H1 (cell line): ENCODE data around the gene SERTAD2. TPM values are rescaled to one million over a fixed set of nuclear protein-coding genes. Genes with fewer than 3 reads are reported as not detected.
A peak's percentile ranks its signal among the peaks of the same experiment; 100 is the strongest.

Experiments
- CTCF ChIA-PET: fragments of 300-600 bp; sonication (Branson Sonifier 250); formaldehyde crosslinking; loops from one replicate; lab custom pipeline; 2021; ENCODE audit not compliant: partially characterized antibody; lab: Charles Lee
- POLR2A ChIA-PET: fragments of 300-600 bp; sonication (Branson Sonifier 250); formaldehyde crosslinking; loops from one replicate; lab custom pipeline; 2021; ENCODE audit warnings: inconsistent platforms; ENCODE audit not compliant: partially characterized antibody; lab: Charles Lee
- DNase-seq, 2 experiments: peaks; one replicate each; pipeline versions ENCODE4 v3.0.0 to v3.0.0-alpha.2; 2010 to 2022; ENCODE audit warnings: low spot score in 2 of 2, low read depth in 1 of 2, mixed read lengths in 1 of 2
- FAIRE-seq: peaks from 2 replicates; lab custom pipeline; 2011; peaks lifted over from hg19 to GRCh38; lab: Jason Lieb, UNC
- H2AFZ ChIP-seq: 2 replicates; pipeline ENCODE4 v1.8.1; 2012; ENCODE audit warnings: low read length, inconsistent platforms
- H2AK5ac ChIP-seq: 2 replicates; pipeline ENCODE4 v1.6.1; 2013; ENCODE audit warnings: low read depth, low read length
- H2BK120ac ChIP-seq: replicated peaks from 2 replicates; pipeline ENCODE3; 2013; ENCODE audit warnings: low read depth, low read length, inconsistent platforms
- H2BK12ac ChIP-seq: 2 replicates; pipeline ENCODE4 v1.6.1; 2013; ENCODE audit warnings: low read depth, low read length
- H2BK15ac ChIP-seq: 2 replicates; pipeline ENCODE4 v1.6.1; 2013; ENCODE audit warnings: low read length
- H2BK20ac ChIP-seq: 2 replicates; pipeline ENCODE4 v1.6.1; 2013; ENCODE audit warnings: low read length
- H2BK5ac ChIP-seq: 2 replicates; pipeline ENCODE4 v1.6.1; 2013; ENCODE audit warnings: low read depth, low read length
- H3K14ac ChIP-seq: 2 replicates; pipeline ENCODE4 v1.6.1; 2013; ENCODE audit warnings: inconsistent platforms; ENCODE audit not compliant: insufficient read length
- H3K18ac ChIP-seq: 2 replicates; pipeline ENCODE4 v1.6.1; 2013; ENCODE audit warnings: low read length; ENCODE audit errors: extremely low read depth
- H3K23ac ChIP-seq: 2 replicates; pipeline ENCODE4 v1.6.1; 2013; ENCODE audit warnings: inconsistent platforms; ENCODE audit not compliant: insufficient read length
- H3K23me2 ChIP-seq: 2 replicates; pipeline ENCODE4 v1.6.1; 2013; ENCODE audit warnings: low read depth, low read length
- H3K27ac ChIP-seq: 2 replicates; pipeline ENCODE4 v1.6.1; 2011; ENCODE audit warnings: low read depth, low read length, inconsistent platforms
- H3K27me3 ChIP-seq, 4 experiments: replicated peaks in 1 of 4; 1 replicate in 1 of 4; 2 replicates in 3 of 4; pipeline versions ENCODE4 v1.6.1 to v1.8.1; 2011 to 2013; ENCODE audit warnings: low read length in 3 of 4, mild to moderate bottlenecking in 3 of 4, inconsistent platforms in 2 of 4, mixed read lengths in 2 of 4, moderate library complexity in 1 of 4; ENCODE audit not compliant: control insufficient read depth in 3 of 4, insufficient read depth in 3 of 4; ENCODE audit errors: extremely low read depth in 1 of 4
- H3K36me3 ChIP-seq, 4 experiments: 2 replicates each; pipeline versions ENCODE4 v1.6.1 to v1.8.1; 2011 to 2013; ENCODE audit warnings: mild to moderate bottlenecking in 4 of 4, low read length in 3 of 4, moderate library complexity in 2 of 4, control low read depth in 1 of 4, inconsistent platforms in 1 of 4; ENCODE audit not compliant: insufficient read depth in 4 of 4, control insufficient read depth in 2 of 4
- H3K4ac ChIP-seq: replicated peaks from 2 replicates; pipeline ENCODE3; 2013; ENCODE audit warnings: low read length, low read depth, mixed read lengths, inconsistent platforms; ENCODE audit not compliant: insufficient read length
- H3K4me1 ChIP-seq, 4 experiments: replicated peaks in 1 of 4; 1 replicate in 1 of 4; 2 replicates in 3 of 4; pipeline versions ENCODE4 v1.6.1 to v1.8.1; 2011 to 2013; ENCODE audit warnings: low read length in 3 of 4, inconsistent platforms in 2 of 4, mixed read lengths in 1 of 4; ENCODE audit not compliant: insufficient read depth in 4 of 4, control insufficient read depth in 3 of 4
- H3K4me2 ChIP-seq, 2 experiments: 2 replicates each; pipeline versions ENCODE4 v1.6.1 to v1.8.1; 2011 to 2013; ENCODE audit warnings: low read depth in 2 of 2, low read length in 2 of 2, control low read depth in 1 of 2, inconsistent platforms in 1 of 2, mild to moderate bottlenecking in 1 of 2; ENCODE audit not compliant: insufficient read depth in 1 of 2
- H3K4me3 ChIP-seq, 4 experiments: fragments of 200-600, 300-600 bp in 1 of 4; sonication (generic), shearing (Covaris generic), sonication (Bioruptor Twin) in 1 of 4; 2 replicates each; pipeline versions ENCODE4 v1.5.1 to v1.8.1; 2011 to 2016; ENCODE audit warnings: low read length in 4 of 4, low read depth in 3 of 4, control low read depth in 2 of 4, inconsistent platforms in 2 of 4, mild to moderate bottlenecking in 2 of 4, mixed read lengths in 1 of 4, moderate library complexity in 1 of 4; ENCODE audit not compliant: insufficient read depth in 2 of 4; ENCODE audit errors: extremely low read depth in 1 of 4
- H3K56ac ChIP-seq: replicated peaks from 2 replicates; pipeline ENCODE3; 2013; ENCODE audit warnings: low read depth, mild to moderate bottlenecking, mixed read lengths, low read length, inconsistent platforms; ENCODE audit not compliant: insufficient read length
- H3K79me1 ChIP-seq: 2 replicates; pipeline ENCODE4 v1.6.1; 2013; ENCODE audit warnings: low read depth, low read length, control low read depth
- H3K79me2 ChIP-seq, 2 experiments: 2 replicates each; pipeline versions ENCODE4 v1.6.1 to v1.8.1; 2012 to 2013; ENCODE audit warnings: low read length in 2 of 2, mild to moderate bottlenecking in 2 of 2, inconsistent platforms in 1 of 2; ENCODE audit not compliant: insufficient read depth in 2 of 2, control insufficient read depth in 1 of 2
- H3K9ac ChIP-seq, 4 experiments: replicated peaks in 1 of 4; 1 replicate in 1 of 4; 2 replicates in 3 of 4; pipeline versions ENCODE4 v1.6.1 to v1.8.1; 2011 to 2013; ENCODE audit warnings: low read depth in 3 of 4, low read length in 3 of 4, control low read depth in 2 of 4, mild to moderate bottlenecking in 2 of 4, moderate library complexity in 2 of 4, inconsistent platforms in 1 of 4; ENCODE audit errors: extremely low read depth in 1 of 4
- H3K9me3 ChIP-seq, 2 experiments: 2 replicates each; pipeline versions ENCODE4 v1.6.1 to v1.8.1; 2012 to 2013; ENCODE audit warnings: mild to moderate bottlenecking in 2 of 2, moderate library complexity in 2 of 2, control low read depth in 1 of 2, inconsistent platforms in 1 of 2, low read depth in 1 of 2, low read length in 1 of 2, mixed read lengths in 1 of 2; ENCODE audit not compliant: insufficient read depth in 2 of 2
- H4K20me1 ChIP-seq, 2 experiments: replicated peaks in 1 of 2; 2 replicates each; pipeline versions ENCODE3 to v1.8.1; 2011 to 2013; ENCODE audit warnings: inconsistent platforms in 2 of 2, low read length in 2 of 2, mild to moderate bottlenecking in 1 of 2; ENCODE audit not compliant: insufficient read depth in 2 of 2, control insufficient read depth in 1 of 2
- H4K5ac ChIP-seq: 2 replicates; pipeline ENCODE4 v1.6.1; 2013; ENCODE audit warnings: low read length, low read depth, mixed read lengths, inconsistent platforms; ENCODE audit not compliant: insufficient read length
- H4K8ac ChIP-seq: 2 replicates; pipeline ENCODE4 v1.8.0; 2013; ENCODE audit warnings: mild to moderate bottlenecking, moderate library complexity, low read length, inconsistent platforms; ENCODE audit not compliant: insufficient read depth; ENCODE audit errors: extremely low read depth
- H4K91ac ChIP-seq: replicated peaks from 2 replicates; pipeline ENCODE3; 2013; ENCODE audit warnings: low read length, mixed read lengths, inconsistent platforms; ENCODE audit not compliant: insufficient read length
- ASH2L ChIP-seq: fragments of 200-600, 300-600 bp; sonication (generic); IDR thresholded peaks from one replicate; pipeline ENCODE4 v1.7.1; 2017; ENCODE audit warnings: low read length
- ATF3 ChIP-seq: IDR thresholded peaks from 2 replicates; pipeline ENCODE4 v1.6.1; 2011; ENCODE audit warnings: low read depth, mild to moderate bottlenecking, low read length; ENCODE audit not compliant: insufficient read depth
- BACH1 ChIP-seq: IDR thresholded peaks from 2 replicates; pipeline ENCODE4 v1.6.1; 2012; ENCODE audit warnings: low read length, improper control_type of control experiment
- CBX8 ChIP-seq: fragments of 300-800, 300-1000 bp; sonication (generic); IDR thresholded peaks from 2 replicates; pipeline ENCODE4 v1.7.1; 2016; ENCODE audit warnings: low read depth, low read length, borderline replicate concordance
- CREB1 ChIP-seq: IDR thresholded peaks from 2 replicates; pipeline ENCODE4 v1.6.1; 2012; ENCODE audit warnings: inconsistent platforms
- CTCF ChIP-seq, 3 experiments: IDR thresholded peaks; 1 replicate in 2 of 3; 2 replicates in 1 of 3; pipeline versions ENCODE4 v1.5.1 to v1.6.1; 2011; ENCODE audit warnings: low read length in 3 of 3, mild to moderate bottlenecking in 3 of 3, inconsistent platforms in 2 of 3, low read depth in 1 of 3, moderate library complexity in 1 of 3; ENCODE audit not compliant: insufficient read depth in 1 of 3; ENCODE audit errors: control extremely low read depth in 1 of 3
- GTF2F1 ChIP-seq: IDR thresholded peaks from 2 replicates; pipeline ENCODE4 v1.6.1; 2012; ENCODE audit warnings: low read depth, low read length, improper control_type of control experiment, borderline replicate concordance
- HDAC2 ChIP-seq, 2 experiments: fragments of 300-600 bp in 1 of 2; sonication (generic) in 1 of 2; IDR thresholded peaks; 2 replicates each; pipeline ENCODE4 v1.6.1; 2011 to 2012; ENCODE audit warnings: low read depth in 2 of 2, low read length in 2 of 2, mild to moderate bottlenecking in 2 of 2, moderate library complexity in 2 of 2, borderline replicate concordance in 1 of 2, inconsistent platforms in 1 of 2
- KDM1A ChIP-seq: fragments of 200-600, 300-600 bp; sonication (generic); IDR thresholded peaks from 2 replicates; pipeline ENCODE4 v1.7.1; 2016; ENCODE audit warnings: mild to moderate bottlenecking, low read length, borderline replicate concordance
- SP2 ChIP-seq: IDR thresholded peaks from 2 replicates; pipeline ENCODE4 v1.6.1; 2012; ENCODE audit warnings: mild to moderate bottlenecking, low read length, inconsistent platforms
- TBP ChIP-seq: IDR thresholded peaks from 2 replicates; pipeline ENCODE4 v1.6.1; 2011; ENCODE audit warnings: low read depth, low read length, improper control_type of control experiment
- WGBS, 2 experiments: shearing (Covaris generic) in 1 of 2; methylation state at CpG; one replicate each; pipeline versions ENCODE4 v1.1.6 to v1.1.7; 2013 to 2015; ENCODE audit warnings: low lambda C conversion rate in 2 of 2, mixed read lengths in 2 of 2, inconsistent platforms in 1 of 2, low coverage in 1 of 2, missing lambda C conversion rate in 1 of 2; ENCODE audit not compliant: insufficient replicate concordance in 2 of 2, insufficient coverage in 1 of 2, insufficient read length in 1 of 2; ENCODE audit errors: extremely low coverage in 1 of 2, missing lambda C conversion rate in 1 of 2; 5-methylcytosine and 5-hydroxymethylcytosine counted together
- polyA plus RNA-seq, 7 experiments: library from polyadenylated mRNA; depleted of rRNA in 3 of 7; stranded (reverse) in 5 of 7; unstranded in 2 of 7; fragments of >200 nt in 5 of 7; fragments of 200-250 nt in 2 of 7; gene quantifications; 1 replicate in 5 of 7; 2 replicates in 1 of 7; 4 replicates in 1 of 7; pipeline versions ENCODE4 v1.2.1 to v1.2.3, GENCODE V29; 2011 to 2013; ENCODE audit warnings: missing spikeins in 2 of 7, mixed read lengths in 2 of 7
- total RNA-seq: library from RNA; stranded (reverse); fragmentation: NEBNext Ultra II Directional; extraction: Animal tissue kit (Norgen Biotek cat#: 25700); gene quantifications from 2 replicates; pipeline ENCODE4 v1.2.1, GENCODE V29; 2021

The SERTAD2 gene
- total and polyA plus RNA-seq, 2 of the 8 experiments (the other 6 are each of a cell fraction or from before 2014, with no cell fraction given) = 2.9 to 4.5 TPM

- Histone ChIP-seq H3K9ac (no peak overlapping the region), H3K36me3 (no peaks in the 10 kb centered on the region), H4K20me1 (peaks cover 0 to 2% of the 10 kb centered on the region in 2 experiments), H3K4me1 (peaks cover 5 to 21% (median 11%) of the 10 kb centered on the region in 4 experiments; a peak in 6 of 7 replicates), H3K23me2 (no peaks in the 10 kb centered on the region), H3K9me3 (no peaks in the 10 kb centered on the region), H3K18ac (no peak overlapping the region), H2BK120ac (no peak overlapping the region), H3K4me2 (no peak overlapping the region), H2BK12ac (no peak overlapping the region), H3K27me3 (no peaks in the 10 kb centered on the region), H4K5ac (no peak overlapping the region), H2AFZ (no peak overlapping the region), H3K27ac (no peak overlapping the region), H3K79me1 (no peaks in the 10 kb centered on the region), H3K23ac (no peak overlapping the region), H2BK5ac (no peak overlapping the region), H4K8ac (no peak overlapping the region), H4K91ac (no peak overlapping the region), H3K14ac (no peak overlapping the region), H2BK15ac (no peak overlapping the region), H2AK5ac (no peak overlapping the region), H3K4me3 (no peak overlapping the region), H2BK20ac (no peak overlapping the region), H3K4ac (no peak overlapping the region), H3K56ac (no peak overlapping the region), H3K79me2 (no peaks in the 10 kb centered on the region)
- 83% methylated on average over 6 of the region's 6 CpGs; no CpG with 5 or more reads in 1 of the 2 experiments for whole genome bisulfite sequencing, 2 experiments
- CTCF ChIA-PET = interaction anchor here (1.0 to 27.4 kb wide), 8 partner anchors 2 to 243 kb away, joined by 3 to 389 read pairs (median 27); partner anchors contain the start of gene SERTAD2
- DNase-seq (peak in 1 of 2 experiments; percentile 39), FAIRE-seq (no peak)
- POLR2A ChIA-PET = no interaction called here
- TF ChIP-seq GTF2F1 (no peak), ATF3 (no peak), KDM1A (no peak), TBP (no peak), CBX8 (no peak), CTCF (IDR thresholded peaks at IDR 0.05; ENCODE audit: control extremely low read depth in 1 of 3, insufficient read depth in 1 of 3, low read depth in 1 of 3, low read length in 3 of 3) (no peak), BACH1 (no peak), CREB1 (no peak), HDAC2 (IDR thresholded peaks at IDR 0.05; ENCODE audit: borderline replicate concordance in 1 of 2, low read depth in 2 of 2, low read length in 2 of 2) (no peak), SP2 (no peak), ASH2L (no peak)
Measured at GRCh38 chr2:64624108-64624610, 29.6 kb downstream of the SERTAD2 start.
